ENCODE results near the gene XRN1. TPM values are rescaled to one million over a fixed set of nuclear protein-coding genes. Genes with fewer than 3 reads are reported as not detected.

XRN1 gene
- total RNA-seq (2014; rRNA removed; shearing (Covaris generic)), result 19.7 and 38.7 TPM in 2 replicates

GRCh38 chr3:142447852-142448823, at the start of gene XRN1:
TSS of gene XRN1 (minus strand) at chr3:142448037. CDS start at chr3:142447944, 93 bp downstream.

Small RNA genes within 50 kb of the gene (small RNA-seq; reads per million reads assigned to genes)
- gene RNU1-100P (not detected), gene RNU6-1294P (not detected)

Other genes with a start within 250 kb of the XRN1 start
- 9.0 and 10.7 TPM in 2 replicates for gene GK5, start 222.5 kb downstream of the XRN1 start, total RNA-seq (2014; rRNA removed; shearing (Covaris generic))
- 26.8 and 31.3 TPM in 2 replicates for gene ATR, start 130.7 kb upstream of the XRN1 start, total RNA-seq (2014; rRNA removed; shearing (Covaris generic))
- 7.4 and 8.8 TPM in 2 replicates for gene PLS1, start 148.4 kb upstream of the XRN1 start, total RNA-seq (2014; rRNA removed; shearing (Covaris generic))